IMR-90 (cell line): ENCODE measurements around the gene MRPL52. TPM values are rescaled to one million over a fixed set of nuclear protein-coding genes. Genes with fewer than 3 reads are reported as not detected.

Experiments used
- ATAC-seq: fragments of 200-7000 bp; cut with Tn5 transposase; 2 replicates; pipeline ENCODE4 v1.9.1; 2020; ENCODE audit warnings: low read depth, mild to moderate bottlenecking, moderate library complexity
- BruUV-seq: library from RNA; stranded (reverse); fragments of 400-500 nt; replicated peaks from 2 replicates; lab custom pipeline; 2021; lab: Mats Ljungman, UMichigan
- CTCF ChIA-PET: fragments of 300-600 bp; formaldehyde crosslinking; extraction: SDS; loops from one replicate; lab custom pipeline; 2021; ENCODE audit warnings: antibody characterized with exemption; lab: Yijun Ruan, JAX
- POLR2A ChIA-PET: fragments of 300-600 bp; sonication (Branson Sonifier 250); formaldehyde crosslinking; loops from one replicate; lab custom pipeline; 2022; ENCODE audit warnings: antibody characterized with exemption; ENCODE audit not compliant: unreplicated experiment; lab: Charles Lee
- DNase-seq: peaks from one replicate; pipeline ENCODE4 v3.0.0; 2013
- H2AFZ ChIP-seq: replicated peaks from 2 replicates; pipeline ENCODE3; 2013; ENCODE audit warnings: low read length, mild to moderate bottlenecking; ENCODE audit not compliant: poor library complexity
- H2AK5ac ChIP-seq: 2 replicates; pipeline ENCODE4 v1.6.1; 2013; ENCODE audit warnings: low read depth, low read length, inconsistent platforms
- H2AK9ac ChIP-seq: replicated peaks from 2 replicates; pipeline ENCODE3; 2013; ENCODE audit warnings: mild to moderate bottlenecking, low read depth, low read length, moderate library complexity; ENCODE audit not compliant: poor library complexity
- H2BK120ac ChIP-seq: 2 replicates; pipeline ENCODE4 v1.6.1; 2013; ENCODE audit warnings: low read depth, low read length, inconsistent platforms
- H2BK15ac ChIP-seq: 3 replicates; pipeline ENCODE4 v1.6.1; 2013; ENCODE audit warnings: low read depth, low read length, inconsistent platforms
- H2BK20ac ChIP-seq: 2 replicates; pipeline ENCODE4 v1.6.1; 2013; ENCODE audit warnings: low read depth, mild to moderate bottlenecking, inconsistent platforms, low read length, moderate library complexity
- H2BK5ac ChIP-seq: 2 replicates; pipeline ENCODE4 v1.6.1; 2013; ENCODE audit warnings: mild to moderate bottlenecking, low read depth, low read length, inconsistent platforms; ENCODE audit not compliant: poor library complexity, severe bottlenecking
- H3K14ac ChIP-seq: replicated peaks from 2 replicates; pipeline ENCODE4 v1.6.1; 2013; ENCODE audit warnings: low read depth, low read length, inconsistent platforms
- H3K18ac ChIP-seq: 2 replicates; pipeline ENCODE4 v1.6.1; 2013; ENCODE audit warnings: low read depth, low read length, control low read depth
- H3K23ac ChIP-seq: 2 replicates; pipeline ENCODE4 v1.6.1; 2013; ENCODE audit warnings: low read depth, low read length, inconsistent platforms
- H3K27ac ChIP-seq: 2 replicates; pipeline ENCODE4 v1.5.1; 2013; ENCODE audit warnings: mild to moderate bottlenecking, control low read depth, low read length; ENCODE audit not compliant: insufficient read depth
- H3K27me3 ChIP-seq: 2 replicates; pipeline ENCODE4 v1.6.1; 2013; ENCODE audit warnings: low read length; ENCODE audit not compliant: control insufficient read depth, insufficient read depth
- H3K36me3 ChIP-seq: 2 replicates; pipeline ENCODE4 v1.6.1; 2013; ENCODE audit warnings: low read length, mixed read lengths; ENCODE audit not compliant: control insufficient read depth, insufficient read depth
- H3K4ac ChIP-seq: 2 replicates; pipeline ENCODE4 v1.6.1; 2013; ENCODE audit warnings: low read depth, low read length, inconsistent platforms
- H3K4me1 ChIP-seq: 2 replicates; pipeline ENCODE4 v1.6.1; 2013; ENCODE audit warnings: low read length, mixed read lengths; ENCODE audit not compliant: control insufficient read depth, insufficient read depth
- H3K4me2 ChIP-seq: 2 replicates; pipeline ENCODE4 v1.6.1; 2013; ENCODE audit warnings: low read depth, mild to moderate bottlenecking, control low read depth, low read length, moderate library complexity
- H3K4me3 ChIP-seq: 2 replicates; pipeline ENCODE4 v1.5.1; 2013; ENCODE audit warnings: low read depth, mild to moderate bottlenecking, control low read depth, low read length, moderate library complexity; ENCODE audit not compliant: insufficient read depth
- H3K56ac ChIP-seq: 2 replicates; pipeline ENCODE4 v1.6.1; 2013; ENCODE audit warnings: low read length, inconsistent platforms; ENCODE audit not compliant: insufficient read depth; ENCODE audit errors: extremely low read depth
- H3K79me1 ChIP-seq, 2 experiments: 2 replicates each; pipeline ENCODE4 v1.6.1; 2013; ENCODE audit warnings: low read length in 2 of 2, inconsistent platforms in 1 of 2, low read depth in 1 of 2
- H3K9ac ChIP-seq: 2 replicates; pipeline ENCODE4 v1.6.1; 2013; ENCODE audit warnings: low read depth, low read length, control low read depth
- H3K9me1 ChIP-seq: 2 replicates; pipeline ENCODE4 v1.6.1; 2013; ENCODE audit warnings: low read length, inconsistent platforms; ENCODE audit not compliant: insufficient read depth
- H3K9me3 ChIP-seq: 2 replicates; pipeline ENCODE4 v1.6.1; 2013; ENCODE audit warnings: low read length; ENCODE audit not compliant: control insufficient read depth, insufficient read depth
- H4K20me1 ChIP-seq: 2 replicates; pipeline ENCODE4 v1.6.1; 2013; ENCODE audit warnings: low read length, inconsistent platforms; ENCODE audit not compliant: insufficient read depth
- H4K5ac ChIP-seq: 2 replicates; pipeline ENCODE4 v1.6.1; 2013; ENCODE audit warnings: mild to moderate bottlenecking, low read depth, low read length, control low read depth
- H4K8ac ChIP-seq, 2 experiments: 2 replicates each; pipeline ENCODE4 v1.6.1; 2013; ENCODE audit warnings: low read depth in 2 of 2, low read length in 2 of 2, control low read depth in 1 of 2, inconsistent platforms in 1 of 2
- H4K91ac ChIP-seq: 2 replicates; pipeline ENCODE4 v1.6.1; 2013; ENCODE audit warnings: low read depth, low read length, inconsistent platforms; ENCODE audit not compliant: insufficient read depth
- BHLHE40 ChIP-seq: fragments of 150-350 bp; IDR thresholded peaks from 2 replicates; pipeline ENCODE4 v1.6.1; 2016; ENCODE audit warnings: mild to moderate bottlenecking, low read depth, low read length
- CTCF ChIP-seq: conservative IDR thresholded peaks from 2 replicates; pipeline ENCODE4 v1.5.1; 2012; ENCODE audit warnings: mild to moderate bottlenecking, low read depth, low read length, improper control_type of control experiment
- MAFK ChIP-seq: IDR thresholded peaks from 2 replicates; pipeline ENCODE4 v1.6.1; 2012; ENCODE audit warnings: low read depth, low read length, improper control_type of control experiment
- MAZ ChIP-seq: IDR thresholded peaks from 2 replicates; pipeline ENCODE4 v1.6.1; 2012; ENCODE audit warnings: low read depth, mild to moderate bottlenecking, low read length, improper control_type of control experiment, moderate library complexity, borderline replicate concordance
- MXI1 ChIP-seq: IDR thresholded peaks from 2 replicates; pipeline ENCODE4 v1.6.1; 2012; ENCODE audit warnings: low read depth, mild to moderate bottlenecking, low read length, moderate library complexity, borderline replicate concordance
- RAD21 ChIP-seq: IDR thresholded peaks from 2 replicates; pipeline ENCODE4 v1.6.1; 2012; ENCODE audit warnings: low read length, improper control_type of control experiment
- RCOR1 ChIP-seq: IDR thresholded peaks from 2 replicates; pipeline ENCODE4 v1.6.1; 2012; ENCODE audit warnings: mild to moderate bottlenecking, low read length, improper control_type of control experiment; ENCODE audit not compliant: insufficient replicate concordance
- SMC3 ChIP-seq: fragments of 150-350 bp; IDR thresholded peaks from 2 replicates; pipeline ENCODE4 v1.6.1; 2016; ENCODE audit warnings: low read depth, mild to moderate bottlenecking, antibody characterized with exemption, low read length, moderate library complexity
- WGBS, 2 experiments: methylation state at CpG; one replicate each; pipeline versions ENCODE4 v1.1.5 to v1.1.7; 2013; ENCODE audit warnings: missing lambda C conversion rate in 2 of 2; ENCODE audit not compliant: insufficient read length in 1 of 2; ENCODE audit errors: extremely low coverage in 2 of 2; 5-methylcytosine and 5-hydroxymethylcytosine counted together
- dilution Hi-C: fragments of 300-500 bp; cut with HindIII; formaldehyde crosslinking; loops from one replicate; pipeline ENCODE4 v1.14.3; 2018; ENCODE audit warnings: low sequenced_read_pairs; ENCODE audit not compliant: unreplicated experiment
- in situ Hi-C: fragments of 300-500 bp; cut with MboI; formaldehyde crosslinking; loops from 3 replicates; pipeline ENCODE4 v1.14.3; 2019; ENCODE audit warnings: low sequenced_read_pairs, inconsistent platforms, mixed read lengths
- intact Hi-C: fragments of 100-400 bp; cut with micrococcal nuclease; formaldehyde crosslinking; loops from 2 replicates; pipeline ENCODE4 v1.10.0; 2022
- polyA plus RNA-seq, 3 experiments: library from polyadenylated mRNA; depleted of rRNA; stranded (reverse); fragments of >200 nt; gene quantifications; 2 replicates each; pipeline ENCODE4 v1.2.3, GENCODE V29; 2012; ENCODE audit warnings: low replicate concordance in 1 of 3
- total RNA-seq: library from RNA; depleted of rRNA; stranded (reverse); fragments of >200 nt; gene quantifications from 2 replicates; pipeline ENCODE4 v1.2.3, GENCODE V29; 2012
- TF ChIP-seq, protein P1 (sequence below): fragments of 150-350 bp; IDR thresholded peaks from 2 replicates; pipeline ENCODE4 v1.6.1; 2016; ENCODE audit warnings: low read depth, mild to moderate bottlenecking, low read length, moderate library complexity, borderline replicate concordance

The MRPL52 gene
- total and polyA plus RNA-seq, 2 of the 4 experiments (the other 2 are of a cell fraction), result 33.1 to 51.4 TPM

GRCh38 chr14:22821193-22822015, 8.3 kb upstream of the MRPL52 start:
- TF ChIP-seq MXI1 (no peak), MAZ (no peak), MAFK (no peak), BHLHE40 (no peak), CTCF (no peak), SMC3 (no peak), RAD21 (no peak), RCOR1 (no peak)
- TF ChIP-seq, protein P1, sequence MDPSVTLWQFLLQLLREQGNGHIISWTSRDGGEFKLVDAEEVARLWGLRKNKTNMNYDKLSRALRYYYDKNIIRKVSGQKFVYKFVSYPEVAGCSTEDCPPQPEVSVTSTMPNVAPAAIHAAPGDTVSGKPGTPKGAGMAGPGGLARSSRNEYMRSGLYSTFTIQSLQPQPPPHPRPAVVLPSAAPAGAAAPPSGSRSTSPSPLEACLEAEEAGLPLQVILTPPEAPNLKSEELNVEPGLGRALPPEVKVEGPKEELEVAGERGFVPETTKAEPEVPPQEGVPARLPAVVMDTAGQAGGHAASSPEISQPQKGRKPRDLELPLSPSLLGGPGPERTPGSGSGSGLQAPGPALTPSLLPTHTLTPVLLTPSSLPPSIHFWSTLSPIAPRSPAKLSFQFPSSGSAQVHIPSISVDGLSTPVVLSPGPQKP, result no peak
- no peak for ATAC-seq
- H4K91ac ChIP-seq, result no peak overlapping the region
- peak overlapping the region; percentile 55 for H2AFZ ChIP-seq
- H3K23ac ChIP-seq, result no peak overlapping the region
- H2AK9ac ChIP-seq, result peak overlapping the region; percentile 90
- no peaks in the 10 kb centered on the region for H3K9me3 ChIP-seq
- H3K79me1 ChIP-seq, result peaks cover 0 to 11% of the 10 kb centered on the region in 2 experiments; a peak in 1 of 4 replicates
- ChIA-PET CTCF (interaction anchor here (1.2 to 1.3 kb wide), 2 partner anchors 79 to 251 kb away, joined by 3 read pairs; no protein-coding TSS in a partner anchor), POLR2A (no interaction called here)
- peaks cover 30% of the 10 kb centered on the region for H3K4me1 ChIP-seq
- no peak for DNase-seq
- H3K4me3 ChIP-seq, result no peak overlapping the region
- H3K4ac ChIP-seq, result peak overlapping the region; percentile 58
- WGBS, 2 experiments, result 83% methylated on average over 1 of the region's 24 CpGs; no CpG with 5 or more reads in 1 of the 2 experiments
- no peak overlapping the region for H3K4me2 ChIP-seq
- no peak overlapping the region for H3K9ac ChIP-seq
- H4K5ac ChIP-seq, result no peak overlapping the region; the same call in 1 of the 2 replicates
- peak overlapping the region; percentile 73 for H2AK5ac ChIP-seq
- H2BK120ac ChIP-seq, result peak overlapping the region; percentile 38
- H3K36me3 ChIP-seq, result no peaks in the 10 kb centered on the region
- H3K9me1 ChIP-seq, result peaks cover 12% of the 10 kb centered on the region
- H3K27me3 ChIP-seq, result no peaks in the 10 kb centered on the region
- H4K20me1 ChIP-seq, result no peaks in the 10 kb centered on the region
- BruUV-seq, result no TSS peak
- no peak overlapping the region for H3K14ac ChIP-seq
- peak overlapping the region; percentile 19; the same call in 1 of the 3 replicates for H2BK15ac ChIP-seq
- H3K18ac ChIP-seq, result no peak overlapping the region
- in situ Hi-C loops, result no loop called here
- intact Hi-C loops, result loop anchor here (2.0 to 5.0 kb wide), 3 partner anchors 79 to 251 kb away; partner anchors contain the start of gene AJUBA
- peak overlapping the region in 1 of 2 experiments; percentile 15; a peak in 1 of 4 replicates for H4K8ac ChIP-seq
- no peak overlapping the region for H3K27ac ChIP-seq
- dilution Hi-C loops, result no loop called here
- no peak overlapping the region for H3K56ac ChIP-seq
- H2BK20ac ChIP-seq, result peak overlapping the region; percentile 28; the same call in 1 of the 2 replicates
- no peak overlapping the region for H2BK5ac ChIP-seq
